Stimulated activated CD4-positive, alpha-beta T cell treated with anti-CD3 and anti-CD28 coated beads, Interleukin-12 subunit alpha, Interleukin-12 subunit beta, amount 100 ng/mL, for 24 hours (primary cell): ENCODE results near the gene SEC14L2.
"Not testable (repeated sequence)": the region's sequence is repeated elsewhere in the genome, so short reads cannot be mapped to it uniquely, and the experiment has no call there.

Experiments used
- DNase-seq, 2 experiments: peaks; one replicate each; pipeline ENCODE4 v3.0.0-alpha.2; 2020; ENCODE audit warnings: low read depth in 2 of 2

SEC14L2 gene

GRCh38 chr22:30426388-30427353, 29.9 kb downstream of the SEC14L2 start:
- DNase-seq, result peak; percentile 74 to 94

- DNase-seq, result no peak
Measured at GRCh38 chr22:30427871-30428270, 31.1 kb downstream of the SEC14L2 start.

GRCh38 chr22:30429887-30430286, 33.1 kb downstream of the SEC14L2 start:
- DNase-seq, result no peak

- no peak for DNase-seq
Measured at GRCh38 chr22:30430933-30431332, 34.1 kb downstream of the SEC14L2 start.

- no peak for DNase-seq
Measured at GRCh38 chr22:30432096-30432495, 35.3 kb downstream of the SEC14L2 start.

GRCh38 chr22:30432520-30432919, 35.7 kb downstream of the SEC14L2 start:
- DNase-seq, result no peak

- DNase-seq, result no peak
Measured at GRCh38 chr22:30433227-30433626, 36.4 kb downstream of the SEC14L2 start.

GRCh38 chr22:30433773-30434172, 37.0 kb downstream of the SEC14L2 start:
- no peak for DNase-seq

- no peak for DNase-seq
Measured at GRCh38 chr22:30434843-30435242, 38.0 kb downstream of the SEC14L2 start.

GRCh38 chr22:30435674-30436126, 38.9 kb downstream of the SEC14L2 start:
- DNase-seq, result peak; percentile 56 to 66

- no peak for DNase-seq
Measured at GRCh38 chr22:30436196-30436595, 39.4 kb downstream of the SEC14L2 start.

GRCh38 chr22:30438559-30438958, 41.7 kb downstream of the SEC14L2 start:
- DNase-seq, result no peak

GRCh38 chr22:30439226-30439625, 42.4 kb downstream of the SEC14L2 start:
- no peak for DNase-seq

GRCh38 chr22:30439836-30440235, 43.0 kb downstream of the SEC14L2 start:
- no peak for DNase-seq

GRCh38 chr22:30441088-30441487, 44.3 kb downstream of the SEC14L2 start:
- DNase-seq, result no peak

GRCh38 chr22:30444632-30445437, 48.0 kb downstream of the SEC14L2 start:
- peak in 1 of 2 experiments; percentile 47 for DNase-seq

GRCh38 chr22:30445438-30446145, 48.8 kb downstream of the SEC14L2 start:
- no peak for DNase-seq

- DNase-seq, result no peak
Measured at GRCh38 chr22:30447656-30448055, 50.8 kb downstream of the SEC14L2 start.

- not testable (repeated sequence) for DNase-seq
Measured at GRCh38 chr22:30451488-30451887, 54.7 kb downstream of the SEC14L2 start.

- DNase-seq, result no peak
Measured at GRCh38 chr22:30452861-30453260, 56.0 kb downstream of the SEC14L2 start.

GRCh38 chr22:30453731-30454510, 57.1 kb downstream of the SEC14L2 start:
- DNase-seq, result no peak
